Measurements from ENCODE around the gene EPHA1. TPM values are rescaled to one million over a fixed set of nuclear protein-coding genes. Genes with fewer than 3 reads are reported as not detected.

EPHA1 gene
- total RNA-seq, 3 donors from 2014 or later, result 9.1 to 19.6 (median 18.9) TPM

- Histone ChIP-seq H3K36me3 (ENCODE audit: low read depth) (no peaks in the 10 kb centered on the region), H3K4me3 (no peak within 1 kb of the TSS), H3K9me3 (no peaks in the 10 kb centered on the region), H3K4me1 (ENCODE audit: low read depth) (peaks cover 6% of the 10 kb centered on the region)
- no peak for TF ChIP-seq CTCF (IDR thresholded peaks at IDR 0.05)
- intact Hi-C loops (cut with DNase I, micrococcal nuclease), result no loop called here
- peak; percentile 61 for ATAC-seq
- DNase-seq, result peak in 1 of 3 donors; percentile 42
Observed at GRCh38 chr7:143362131-143363015, 46.3 kb downstream of the EPHA1 start, which contains the start of gene FAM131B. TSS of gene FAM131B (minus strand) at chr7:143362713. CDS start at chr7:143362603, 110 bp downstream.

GRCh38 chr7:143361552-143362130 is 47.0 kb downstream of the EPHA1 start:
- H3K4me1 ChIP-seq (ENCODE audit: low read depth), result peaks cover 6% of the 10 kb centered on the region
- intact Hi-C loops (cut with DNase I, micrococcal nuclease), result no loop called here
- TF ChIP-seq CTCF (IDR thresholded peaks at IDR 0.05), result no peak
- no peaks in the 10 kb centered on the region for H3K36me3 ChIP-seq (ENCODE audit: low read depth)
- no peaks in the 10 kb centered on the region for H3K9me3 ChIP-seq
- ATAC-seq (peak; percentile 44), DNase-seq (no peak)
- no peak overlapping the region for H3K4me3 ChIP-seq

GRCh38 chr7:143360788-143361551 is 47.7 kb downstream of the EPHA1 start:
- H3K9me3 ChIP-seq, result no peaks in the 10 kb centered on the region
- peaks cover 6% of the 10 kb centered on the region for H3K4me1 ChIP-seq (ENCODE audit: low read depth)
- no peaks in the 10 kb centered on the region for H3K36me3 ChIP-seq (ENCODE audit: low read depth)
- intact Hi-C loops (cut with DNase I, micrococcal nuclease), result no loop called here
- ATAC-seq (no peak), DNase-seq (no peak)
- no peak for TF ChIP-seq CTCF (IDR thresholded peaks at IDR 0.05)
- no peak overlapping the region for H3K4me3 ChIP-seq

- DNase-seq, result no peak
- no peak for TF ChIP-seq CTCF (IDR thresholded peaks at IDR 0.05)
- Histone ChIP-seq H3K9me3 (no peaks in the 10 kb centered on the region), H3K36me3 (ENCODE audit: low read depth) (no peaks in the 10 kb centered on the region), H3K4me3 (no peak overlapping the region), H3K4me1 (ENCODE audit: low read depth) (peaks cover 6% of the 10 kb centered on the region)
- no peak for ATAC-seq
- intact Hi-C loops (cut with DNase I, micrococcal nuclease), result no loop called here
Observed at GRCh38 chr7:143359771-143360353, 48.8 kb downstream of the EPHA1 start.

GRCh38 chr7:143358626-143359025 is 50.0 kb downstream of the EPHA1 start:
- TF ChIP-seq CTCF (IDR thresholded peaks at IDR 0.05), result no peak
- no peak for DNase-seq

More at GRCh38 chr7:143358626-143359025, 50.0 kb downstream of the EPHA1 start:
- H3K4me1 ChIP-seq (ENCODE audit: low read depth), result peaks cover 6% of the 10 kb centered on the region
- intact Hi-C loops (cut with DNase I, micrococcal nuclease), result no loop called here
- no peaks in the 10 kb centered on the region for H3K9me3 ChIP-seq
- no peak for ATAC-seq
- no peak overlapping the region for H3K4me3 ChIP-seq
- no peaks in the 10 kb centered on the region for H3K36me3 ChIP-seq (ENCODE audit: low read depth)
